Osteoblast (primary cell): ENCODE results near the gene RAD21L1. TPM values are rescaled to one million over a fixed set of nuclear protein-coding genes. Genes with fewer than 3 reads are reported as not detected.

ENCODE experiments used
- DNase-seq: peaks from one replicate; pipeline ENCODE4 v3.0.0; 2011; ENCODE audit warnings: low spot score, mixed read lengths; ENCODE audit not compliant: insufficient read length; ENCODE audit errors: missing footprints
- H2AFZ ChIP-seq: 2 replicates; pipeline ENCODE4 v1.6.0; 2011; ENCODE audit warnings: mild to moderate bottlenecking, low read length
- H3K27ac ChIP-seq: 2 replicates; pipeline ENCODE4 v1.5.1; 2011; ENCODE audit warnings: mild to moderate bottlenecking, low read depth, low read length, moderate library complexity
- H3K27me3 ChIP-seq: 2 replicates; pipeline ENCODE4 v1.6.0; 2012; ENCODE audit warnings: mild to moderate bottlenecking, control low read depth, inconsistent platforms, low read length, moderate library complexity; ENCODE audit not compliant: insufficient read depth
- H3K36me3 ChIP-seq: 2 replicates; pipeline ENCODE4 v1.5.1; 2011; ENCODE audit warnings: mild to moderate bottlenecking, low read length, control low read depth, moderate library complexity; ENCODE audit not compliant: insufficient read depth
- H3K4me1 ChIP-seq: 2 replicates; pipeline ENCODE4 v1.5.1; 2011; ENCODE audit warnings: mild to moderate bottlenecking, low read length, control low read depth, moderate library complexity; ENCODE audit not compliant: insufficient read depth
- H3K4me2 ChIP-seq: 2 replicates; pipeline ENCODE4 v1.6.0; 2011; ENCODE audit warnings: mild to moderate bottlenecking, low read length; ENCODE audit not compliant: insufficient read depth
- H3K4me3 ChIP-seq: fragments of 200-600 bp; sonication (generic); 3 replicates; pipeline ENCODE4 v1.5.1; 2012; ENCODE audit warnings: mild to moderate bottlenecking, low read length, inconsistent platforms; ENCODE audit not compliant: insufficient read depth
- H3K79me2 ChIP-seq: 2 replicates; pipeline ENCODE4 v1.6.0; 2012; ENCODE audit warnings: mild to moderate bottlenecking, low read length, control low read depth, inconsistent platforms; ENCODE audit not compliant: insufficient read depth
- H3K9me3 ChIP-seq: 2 replicates; pipeline ENCODE4 v1.5.1; 2011; ENCODE audit warnings: low read depth, low read length, control low read depth
- H4K20me1 ChIP-seq: 2 replicates; pipeline ENCODE4 v1.6.0; 2012; ENCODE audit warnings: mild to moderate bottlenecking, low read length, control low read depth; ENCODE audit not compliant: insufficient read depth
- total RNA-seq: library from RNA; depleted of rRNA; stranded (reverse); fragments of >200 nt; gene quantifications from 2 replicates; pipeline ENCODE4 v1.2.3, GENCODE V29; 2012
- TF ChIP-seq, protein P1 (sequence below): IDR thresholded peaks from 2 replicates; pipeline ENCODE4 v1.5.1; 2011; ENCODE audit warnings: mild to moderate bottlenecking, low read depth, low read length, moderate library complexity; ENCODE audit errors: extremely low read depth

RAD21L1 gene
- total RNA-seq, 1 donor: not detected

DNA sequence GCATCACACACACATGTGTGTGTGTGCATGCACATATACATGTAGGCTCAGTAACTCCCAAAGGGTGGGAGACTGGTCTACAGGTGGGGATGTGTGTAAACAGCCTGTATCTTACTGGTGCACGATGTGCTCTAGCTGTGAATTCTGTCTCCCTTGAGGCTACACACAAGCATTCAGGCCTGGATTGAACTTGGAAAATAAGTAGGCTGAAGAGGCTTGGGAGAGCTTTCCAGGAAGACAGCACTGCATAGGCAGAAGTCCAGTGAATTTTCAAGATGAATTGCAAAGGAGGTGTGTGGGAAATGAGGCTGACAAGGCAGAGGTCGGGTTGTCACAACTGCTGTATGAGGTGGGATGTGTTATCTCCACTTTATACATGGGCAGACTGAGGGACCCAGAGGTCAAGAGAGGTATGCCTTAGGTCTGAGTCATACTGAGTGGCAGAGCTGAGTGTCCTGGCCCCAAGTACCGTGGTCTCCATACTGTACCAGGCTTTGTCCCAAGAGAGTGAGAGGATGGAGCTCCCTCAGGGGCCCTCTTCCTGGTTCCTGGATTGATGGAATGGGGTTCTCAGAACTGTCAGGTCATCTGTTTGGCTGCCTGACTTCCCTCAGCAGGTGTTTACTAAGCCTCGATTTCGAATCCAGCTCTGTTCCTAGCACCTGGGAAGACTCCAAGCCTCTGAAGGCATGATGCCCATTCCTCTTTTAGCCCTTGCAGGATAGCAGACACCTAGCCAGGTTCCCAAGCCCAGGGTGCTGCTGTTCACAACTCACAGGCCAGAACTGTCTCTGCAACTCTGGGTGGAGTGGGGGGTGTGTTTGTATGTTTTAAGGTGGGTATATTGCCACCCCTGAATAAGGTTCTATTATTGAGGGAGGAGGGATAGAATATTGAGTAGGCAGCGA lies 54.6 kb downstream of the RAD21L1 start:
- Histone ChIP-seq H3K27me3 (no peaks in the 10 kb centered on the region), H3K79me2 (peaks cover 6% of the 10 kb centered on the region), H3K4me1 (peaks cover 4% of the 10 kb centered on the region), H3K4me3 (no peak overlapping the region), H3K27ac (no peak overlapping the region), H4K20me1 (peaks cover 38% of the 10 kb centered on the region), H3K4me2 (no peak overlapping the region), H3K36me3 (no peaks in the 10 kb centered on the region), H3K9me3 (no peaks in the 10 kb centered on the region), H2AFZ (no peak overlapping the region)
- no peak for DNase-seq
- TF ChIP-seq, protein P1, sequence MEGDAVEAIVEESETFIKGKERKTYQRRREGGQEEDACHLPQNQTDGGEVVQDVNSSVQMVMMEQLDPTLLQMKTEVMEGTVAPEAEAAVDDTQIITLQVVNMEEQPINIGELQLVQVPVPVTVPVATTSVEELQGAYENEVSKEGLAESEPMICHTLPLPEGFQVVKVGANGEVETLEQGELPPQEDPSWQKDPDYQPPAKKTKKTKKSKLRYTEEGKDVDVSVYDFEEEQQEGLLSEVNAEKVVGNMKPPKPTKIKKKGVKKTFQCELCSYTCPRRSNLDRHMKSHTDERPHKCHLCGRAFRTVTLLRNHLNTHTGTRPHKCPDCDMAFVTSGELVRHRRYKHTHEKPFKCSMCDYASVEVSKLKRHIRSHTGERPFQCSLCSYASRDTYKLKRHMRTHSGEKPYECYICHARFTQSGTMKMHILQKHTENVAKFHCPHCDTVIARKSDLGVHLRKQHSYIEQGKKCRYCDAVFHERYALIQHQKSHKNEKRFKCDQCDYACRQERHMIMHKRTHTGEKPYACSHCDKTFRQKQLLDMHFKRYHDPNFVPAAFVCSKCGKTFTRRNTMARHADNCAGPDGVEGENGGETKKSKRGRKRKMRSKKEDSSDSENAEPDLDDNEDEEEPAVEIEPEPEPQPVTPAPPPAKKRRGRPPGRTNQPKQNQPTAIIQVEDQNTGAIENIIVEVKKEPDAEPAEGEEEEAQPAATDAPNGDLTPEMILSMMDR: no peak

DNA sequence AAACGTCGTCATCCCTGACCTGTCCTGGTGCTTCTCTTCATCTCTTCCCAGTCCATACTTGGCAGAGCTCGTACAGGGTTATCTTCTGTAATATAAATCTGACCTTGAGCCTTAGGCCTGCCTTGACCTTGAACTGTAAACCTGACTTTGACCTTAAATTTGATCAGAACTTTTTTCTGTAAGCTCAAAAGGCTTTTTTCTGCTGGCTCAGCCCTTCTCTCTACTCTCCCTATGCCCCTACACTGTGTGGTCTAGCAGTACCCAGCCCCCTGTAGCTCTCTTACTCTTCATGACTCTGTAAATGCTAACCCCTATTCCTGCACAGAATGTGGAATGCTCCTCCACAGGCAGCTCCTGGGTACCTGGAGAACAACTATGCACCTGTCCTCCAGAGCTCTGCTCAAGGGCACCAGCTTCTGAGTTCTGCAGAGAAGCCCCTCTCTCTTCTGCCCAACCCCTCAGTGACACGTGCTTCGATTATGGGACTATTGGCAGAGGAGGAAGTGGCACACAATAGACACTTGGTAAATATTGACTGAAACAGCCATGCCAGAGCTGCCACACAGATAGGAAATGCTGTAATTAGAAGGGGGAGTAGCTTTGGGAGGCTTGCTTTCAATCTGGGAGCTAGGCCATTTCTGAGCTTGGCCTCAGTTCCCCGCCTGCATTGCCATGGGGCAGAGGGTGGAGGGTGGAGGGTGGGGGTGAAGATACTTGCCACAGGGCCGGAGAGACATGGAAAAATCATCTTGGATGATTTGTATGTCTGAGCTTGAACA lies 55.6 kb downstream of the RAD21L1 start:
- no peak overlapping the region for H3K4me2 ChIP-seq
- H3K9me3 ChIP-seq: no peaks in the 10 kb centered on the region
- no peak overlapping the region for H3K4me3 ChIP-seq
- TF ChIP-seq, protein P1: no peak
- H3K79me2 ChIP-seq: peaks cover 6% of the 10 kb centered on the region
- DNase-seq: no peak
- H3K36me3 ChIP-seq: no peaks in the 10 kb centered on the region
- H2AFZ ChIP-seq: no peak overlapping the region
- no peak overlapping the region for H3K27ac ChIP-seq
- no peaks in the 10 kb centered on the region for H3K27me3 ChIP-seq
- H3K4me1 ChIP-seq: peaks cover 4% of the 10 kb centered on the region
- peaks cover 37% of the 10 kb centered on the region for H4K20me1 ChIP-seq

DNA sequence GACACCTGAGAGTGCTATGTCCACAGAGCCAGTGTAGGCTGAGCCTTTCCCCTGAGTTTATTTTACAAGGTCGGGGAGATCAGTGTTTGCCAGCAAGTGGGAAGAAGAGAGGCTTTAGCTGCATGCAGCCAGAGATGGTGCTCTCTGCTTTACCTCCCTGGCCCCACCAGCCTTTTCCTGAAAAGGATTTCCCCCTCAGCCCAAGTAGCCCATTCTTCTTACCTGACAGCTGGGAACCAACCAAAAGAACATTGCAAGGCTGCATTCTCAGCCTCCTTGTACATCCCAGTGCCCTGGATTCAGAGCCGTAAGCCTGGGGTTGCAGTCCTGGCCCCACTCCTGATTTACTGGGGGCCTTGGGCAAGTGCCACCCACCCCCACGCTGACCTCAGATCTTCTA lies 57.1 kb downstream of the RAD21L1 start:
- DNase-seq: no peak
- H3K27ac ChIP-seq: no peak overlapping the region
- H4K20me1 ChIP-seq: peaks cover 39% of the 10 kb centered on the region

More for the DNA sequence above, 57.1 kb downstream of the RAD21L1 start:
- Histone ChIP-seq H3K79me2 (no peaks in the 10 kb centered on the region), H3K27me3 (no peaks in the 10 kb centered on the region), H2AFZ (no peak overlapping the region), H3K4me3 (no peak overlapping the region), H3K36me3 (no peaks in the 10 kb centered on the region), H3K4me1 (peaks cover 4% of the 10 kb centered on the region), H3K9me3 (no peaks in the 10 kb centered on the region), H3K4me2 (no peak overlapping the region)
- TF ChIP-seq, protein P1: no peak
